GM12875 (cell line): ENCODE measurements around the gene PRSS56.

Experiments
- H3K4me3 ChIP-seq: one replicate; pipeline ENCODE4 v1.5.1; 2011; ENCODE audit warnings: low read depth, low read length, control low read depth
- CTCF ChIP-seq: IDR thresholded peaks from 2 replicates; pipeline ENCODE4 v1.5.1; 2011; ENCODE audit warnings: low read depth, mild to moderate bottlenecking, control low read depth, inconsistent platforms, low read length, moderate library complexity, borderline replicate concordance; ENCODE audit not compliant: insufficient read depth

Gene PRSS56

GRCh38 chr2:232504438-232504837, 15.8 kb upstream of the PRSS56 start:
- H3K4me3 ChIP-seq, result no peak overlapping the region
- no peak for TF ChIP-seq CTCF

- no peak for TF ChIP-seq CTCF
- H3K4me3 ChIP-seq, result no peak overlapping the region
These were observed 14.3 kb upstream of the PRSS56 start for GRCh38 chr2:232505856-232506255.

- TF ChIP-seq CTCF, result no peak
- H3K4me3 ChIP-seq, result no peak overlapping the region
These were observed 13.5 kb upstream of the PRSS56 start for GRCh38 chr2:232506709-232507108.

- no peak overlapping the region for H3K4me3 ChIP-seq
- 0 out of 2 replicates have a peak, but pooled peaks have one; percentile 3 for TF ChIP-seq CTCF
These were observed 11.9 kb upstream of the PRSS56 start for GRCh38 chr2:232508251-232508650.

GRCh38 chr2:232511336-232511890, 8.8 kb upstream of the PRSS56 start:
- H3K4me3 ChIP-seq, result no peak overlapping the region

GRCh38 chr2:232512602-232513001, 7.6 kb upstream of the PRSS56 start:
- no peak for TF ChIP-seq CTCF
- no peak overlapping the region for H3K4me3 ChIP-seq

More at GRCh38 chr2:232511336-232511890, 8.8 kb upstream of the PRSS56 start:
- TF ChIP-seq CTCF, result no peak

- no peak overlapping the region for H3K4me3 ChIP-seq
- no peak for TF ChIP-seq CTCF
These were observed 6.8 kb upstream of the PRSS56 start for GRCh38 chr2:232513353-232513752.
